ENCODE measurements around the gene RPS19BP1. TPM values are rescaled to one million over a fixed set of nuclear protein-coding genes. Genes with fewer than 3 reads are reported as not detected.

RPS19BP1 gene
- total and polyA plus RNA-seq, 2 donors (not counting 1 experiment from before 2014, with no cell fraction given) = 60.3 to 74.8 TPM

- ChIA-PET POLR2A (no interaction called here), CTCF (interaction anchor here (0.7 to 9.0 kb wide), 10 partner anchors 8 to 490 kb away, joined by 3 to 75 read pairs (median 3); no protein-coding TSS in a partner anchor)
- H2AFZ ChIP-seq (ENCODE audit: insufficient read depth, low read depth, low read length, poor library complexity, severe bottlenecking) = no peak overlapping the region
- peaks cover 4% of the 10 kb centered on the region for H3K4me1 Mint-ChIP-seq
- H4K20me1 ChIP-seq (ENCODE audit: control insufficient read depth, insufficient read depth, low read length, poor library complexity, severe bottlenecking) = no peaks in the 10 kb centered on the region
- no peaks in the 10 kb centered on the region for H3K79me2 ChIP-seq (ENCODE audit: control insufficient read depth, insufficient read depth, low read length)
- peaks cover 44% of the 10 kb centered on the region for H3K27me3 Mint-ChIP-seq
- no peaks in the 10 kb centered on the region for H3K36me3 ChIP-seq (replicated peaks in 1 of 2; ENCODE audit: control extremely low read depth in 1 of 2, control insufficient read depth in 1 of 2, extremely low read depth in 1 of 2, insufficient read depth in 2 of 2, low read length in 1 of 2)
- no peak overlapping the region for H3K9ac ChIP-seq (ENCODE audit: low read length)
- TF ChIP-seq EZH2 (IDR thresholded peaks at IDR 0.05; ENCODE audit: borderline replicate concordance, insufficient read depth, low read depth, low read length, poor library complexity, severe bottlenecking) (no peak), CTCF (IDR thresholded peaks at IDR 0.05) (peak; percentile 30)
- H3K4me3 Mint-ChIP-seq = no peak overlapping the region
- no peaks in the 10 kb centered on the region for H3K9me3 Mint-ChIP-seq (ENCODE audit: insufficient read depth)
- H3K27ac Mint-ChIP-seq = no peak overlapping the region
- DNase-seq = peak; percentile 51
- H3K4me3 ChIP-seq (ENCODE audit: control extremely low read depth in 1 of 5, extremely low read depth in 1 of 5, insufficient read depth in 1 of 5, low read depth in 2 of 5, low read length in 4 of 5) = no peak overlapping the region
- H3K9me3 ChIP-seq (ENCODE audit: control extremely low read depth in 1 of 3, control insufficient read depth in 2 of 3, insufficient read depth in 1 of 3, low read length in 2 of 3) = peaks cover 0 to 15% (median 0%) of the 10 kb centered on the region in 3 donors
- 5% methylated on average over 3 of the region's 11 CpGs for WGBS (ENCODE audit: insufficient coverage)
- H3K27me3 ChIP-seq (replicated peaks in 1 of 4; ENCODE audit: control extremely low read depth in 1 of 4, control insufficient read depth in 3 of 4, insufficient read depth in 4 of 4, low read length in 3 of 4) = peaks cover 0 to 42% (median 19%) of the 10 kb centered on the region in 4 experiments
- intact Hi-C loops (cut with micrococcal nuclease) = no loop called here
- no peak overlapping the region for H3K4me2 ChIP-seq (replicated peaks; ENCODE audit: low read depth, low read length, poor library complexity, severe bottlenecking)
- ATAC-seq (ENCODE audit: low read depth) = no peak
- H3K27ac ChIP-seq (ENCODE audit: low read length in 2 of 2) = no peak overlapping the region
- H3K4me1 ChIP-seq (ENCODE audit: control insufficient read depth in 2 of 2, insufficient read depth in 2 of 2, low read length in 2 of 2) = peaks cover 0 to 8% of the 10 kb centered on the region in 2 donors
Observed at GRCh38 chr22:39543095-39543494, 10.5 kb upstream of the RPS19BP1 start.

DNA sequence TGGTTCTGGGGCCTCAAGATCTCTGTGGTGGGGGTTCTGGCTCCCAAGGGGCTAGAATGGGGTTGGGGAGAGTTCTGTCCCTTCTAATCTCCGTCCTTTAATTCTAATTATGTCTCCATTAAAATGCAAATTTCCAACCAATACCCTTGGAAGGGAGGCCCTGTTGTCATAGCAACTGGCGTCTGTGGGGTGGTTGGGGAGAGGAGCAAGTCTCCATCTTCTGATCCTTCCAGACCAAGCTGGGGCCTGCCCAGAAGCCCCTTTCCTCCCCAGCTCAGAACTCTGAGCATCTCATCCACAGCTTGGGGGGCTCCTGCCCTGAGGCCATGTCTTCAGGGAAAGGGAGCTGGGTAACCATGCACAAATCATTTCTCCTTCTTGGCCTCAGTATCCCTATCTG, 5.4 kb upstream of the RPS19BP1 start:
- intact Hi-C loops (cut with micrococcal nuclease) = no loop called here
- Histone ChIP-seq H3K4me1 (ENCODE audit: control insufficient read depth in 2 of 2, insufficient read depth in 2 of 2, low read length in 2 of 2) (peaks cover 0 to 11% of the 10 kb centered on the region in 2 donors), H2AFZ (ENCODE audit: insufficient read depth, low read depth, low read length, poor library complexity, severe bottlenecking) (no peak overlapping the region), H3K79me2 (ENCODE audit: control insufficient read depth, insufficient read depth, low read length) (no peaks in the 10 kb centered on the region), H3K4me2 (replicated peaks; ENCODE audit: low read depth, low read length, poor library complexity, severe bottlenecking) (no peak overlapping the region), H3K9me3 (ENCODE audit: control extremely low read depth in 1 of 3, control insufficient read depth in 2 of 3, insufficient read depth in 1 of 3, low read length in 2 of 3) (no peaks in the 10 kb centered on the region), H4K20me1 (ENCODE audit: control insufficient read depth, insufficient read depth, low read length, poor library complexity, severe bottlenecking) (no peaks in the 10 kb centered on the region), H3K27me3 (replicated peaks in 1 of 4; ENCODE audit: control extremely low read depth in 1 of 4, control insufficient read depth in 3 of 4, insufficient read depth in 4 of 4, low read length in 3 of 4) (peaks cover 0 to 8% (median under 1%) of the 10 kb centered on the region in 4 experiments), H3K9ac (ENCODE audit: low read length) (no peak overlapping the region), H3K27ac (ENCODE audit: low read length in 2 of 2) (no peak overlapping the region), H3K36me3 (replicated peaks in 1 of 2; ENCODE audit: control extremely low read depth in 1 of 2, control insufficient read depth in 1 of 2, extremely low read depth in 1 of 2, insufficient read depth in 2 of 2, low read length in 1 of 2) (no peaks in the 10 kb centered on the region), H3K4me3 (ENCODE audit: control extremely low read depth in 1 of 5, extremely low read depth in 1 of 5, insufficient read depth in 1 of 5, low read depth in 2 of 5, low read length in 4 of 5) (no peak overlapping the region)
- Mint-ChIP-seq H3K9me3 (ENCODE audit: insufficient read depth) (no peaks in the 10 kb centered on the region), H3K27me3 (peaks cover 10% of the 10 kb centered on the region), H3K27ac (no peak overlapping the region), H3K4me1 (peaks cover 2% of the 10 kb centered on the region), H3K4me3 (no peak overlapping the region)
- POLR2A ChIA-PET = no interaction called here
- DNase-seq (no peak), ATAC-seq (ENCODE audit: low read depth) (no peak)
- CTCF ChIA-PET = interaction anchor here (1.1 to 13.4 kb wide), 5 partner anchors 14 to 499 kb away, joined by 3 to 328 read pairs (median 4); no protein-coding TSS in a partner anchor
- TF ChIP-seq CTCF (IDR thresholded peaks at IDR 0.05) (no peak), EZH2 (IDR thresholded peaks at IDR 0.05; ENCODE audit: borderline replicate concordance, insufficient read depth, low read depth, low read length, poor library complexity, severe bottlenecking) (no peak)
- WGBS (ENCODE audit: insufficient coverage) = no CpG with 5 or more reads among the region's 2 CpGs

Data from B cell (primary cell).